ENCODE measurements around the gene ZNF593. TPM values are rescaled to one million over a fixed set of nuclear protein-coding genes. Genes with fewer than 3 reads are reported as not detected.

ZNF593 gene
- total and polyA plus RNA-seq, 10 of the 15 experiments (the other 5 are each of a cell fraction or from before 2014, with no cell fraction given): 7.7 to 156 (median 51.0) TPM

GRCh38 chr1:26190373-26190987, 20.8 kb downstream of the ZNF593 start, which contains the start of gene CATSPER4:
Gene CATSPER4 (plus strand): TSS chr1:26190602. CDS start chr1:26190628, 26 bp downstream.
- Histone ChIP-seq H3K36me3 (ENCODE audit: control insufficient read depth in 2 of 2, insufficient read depth in 2 of 2, low read length in 1 of 2) (no peaks in the 10 kb centered on the region), H3K4me2 (ENCODE audit: control insufficient read depth, insufficient read depth) (no peak within 1 kb of the TSS), H3K27me3 (replicated peaks in 1 of 2; ENCODE audit: control insufficient read depth in 2 of 2, insufficient read depth in 2 of 2, low read length in 1 of 2) (no peaks in the 10 kb centered on the region), H3K27ac (ENCODE audit: control insufficient read depth, insufficient read depth) (no peak within 1 kb of the TSS), H3K9me3 (replicated peaks; ENCODE audit: control insufficient read depth, insufficient read depth, low read length) (no peaks in the 10 kb centered on the region), H4K20me1 (ENCODE audit: control insufficient read depth, insufficient read depth) (no peaks in the 10 kb centered on the region), H3K9ac (ENCODE audit: control insufficient read depth, insufficient read depth, low read length) (no peak within 1 kb of the TSS), H3K4me1 (ENCODE audit: control insufficient read depth, insufficient read depth, low read length) (no peaks in the 10 kb centered on the region), H3K4me3 (no peak within 1 kb of the TSS), H3K79me2 (ENCODE audit: control insufficient read depth, insufficient read depth, low read length) (no peaks in the 10 kb centered on the region), H2AFZ (ENCODE audit: control insufficient read depth, low read depth, low read length) (no peak within 1 kb of the TSS)
- 31% methylated on average over 16 of the region's 16 CpGs for WGBS (ENCODE audit: insufficient coverage, insufficient replicate concordance, low lambda C conversion rate, missing lambda C conversion rate)
- no TSS peak for BruUV-seq (replicated peaks)
- ChIA-PET SMC1A (ENCODE audit: uncharacterized antibody, unreplicated experiment) (no interaction called here), CTCF (interaction anchor here (1.1 to 1.4 kb wide), 4 partner anchors 10 to 45 kb away, joined by 3 read pairs; partner anchors contain the start of gene ZNF593), POLR2A (no interaction called here), RAD21 (ENCODE audit: unreplicated experiment) (no interaction called here)
- FAIRE-seq (no peak), DNase-seq (ENCODE audit: low read depth, low spot score) (no peak), ATAC-seq (no peak; the same call in 2 of the 3 replicates)
- in situ Hi-C loops (cut with MboI): no loop called here
- TF ChIP-seq, protein P1, sequence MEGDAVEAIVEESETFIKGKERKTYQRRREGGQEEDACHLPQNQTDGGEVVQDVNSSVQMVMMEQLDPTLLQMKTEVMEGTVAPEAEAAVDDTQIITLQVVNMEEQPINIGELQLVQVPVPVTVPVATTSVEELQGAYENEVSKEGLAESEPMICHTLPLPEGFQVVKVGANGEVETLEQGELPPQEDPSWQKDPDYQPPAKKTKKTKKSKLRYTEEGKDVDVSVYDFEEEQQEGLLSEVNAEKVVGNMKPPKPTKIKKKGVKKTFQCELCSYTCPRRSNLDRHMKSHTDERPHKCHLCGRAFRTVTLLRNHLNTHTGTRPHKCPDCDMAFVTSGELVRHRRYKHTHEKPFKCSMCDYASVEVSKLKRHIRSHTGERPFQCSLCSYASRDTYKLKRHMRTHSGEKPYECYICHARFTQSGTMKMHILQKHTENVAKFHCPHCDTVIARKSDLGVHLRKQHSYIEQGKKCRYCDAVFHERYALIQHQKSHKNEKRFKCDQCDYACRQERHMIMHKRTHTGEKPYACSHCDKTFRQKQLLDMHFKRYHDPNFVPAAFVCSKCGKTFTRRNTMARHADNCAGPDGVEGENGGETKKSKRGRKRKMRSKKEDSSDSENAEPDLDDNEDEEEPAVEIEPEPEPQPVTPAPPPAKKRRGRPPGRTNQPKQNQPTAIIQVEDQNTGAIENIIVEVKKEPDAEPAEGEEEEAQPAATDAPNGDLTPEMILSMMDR (IDR thresholded peaks at IDR 0.05 in 2 of 3, conservative IDR thresholded peaks at IDR 0.05 in 1 of 3; ENCODE audit: control insufficient read depth in 2 of 3, extremely low read depth in 1 of 3, insufficient read depth in 1 of 3, low read depth in 3 of 3, low read length in 3 of 3): peak in 2 of 3 experiments; percentile 11 to 19; a peak in 1 of 6 replicates
- no peak for TF ChIP-seq MYC (IDR thresholded peaks at IDR 0.05; ENCODE audit: insufficient read depth, insufficient read length, insufficient replicate concordance, low read length, severe bottlenecking)
- intact Hi-C loops (cut with micrococcal nuclease; ENCODE audit: unreplicated experiment): no loop called here

DNA sequence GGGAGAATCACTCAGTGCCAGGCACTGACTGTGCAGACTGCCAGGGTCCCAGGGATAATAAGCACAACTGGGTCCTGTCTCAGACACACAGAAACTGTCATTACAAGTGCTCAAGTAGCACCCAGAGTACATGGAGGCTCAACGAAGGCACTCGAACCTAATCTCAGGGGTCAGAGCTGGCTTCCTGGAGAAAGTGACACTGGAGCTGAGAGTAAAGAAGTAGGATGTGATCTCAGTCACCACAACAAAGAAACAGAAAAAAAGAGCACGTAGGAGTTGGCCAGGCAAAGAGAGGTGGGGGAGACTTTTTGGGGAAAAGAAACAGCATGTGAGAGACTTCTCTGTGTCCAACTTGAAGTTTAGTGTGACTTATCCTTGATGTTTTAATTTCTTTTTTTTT, 22.0 kb downstream of the ZNF593 start:
- ATAC-seq (peak; percentile 61), DNase-seq (ENCODE audit: low read depth, low spot score) (no peak), FAIRE-seq (peak; percentile 75)
- intact Hi-C loops (cut with micrococcal nuclease; ENCODE audit: unreplicated experiment) (no loop called here), in situ Hi-C loops (cut with MboI) (no loop called here)
- POLR2A ChIA-PET: no interaction called here
- Histone ChIP-seq H4K20me1 (ENCODE audit: control insufficient read depth, insufficient read depth) (no peaks in the 10 kb centered on the region), H3K27ac (ENCODE audit: control insufficient read depth, insufficient read depth) (no peak overlapping the region), H3K4me2 (ENCODE audit: control insufficient read depth, insufficient read depth) (no peak overlapping the region), H3K79me2 (ENCODE audit: control insufficient read depth, insufficient read depth, low read length) (no peaks in the 10 kb centered on the region), H3K4me1 (ENCODE audit: control insufficient read depth, insufficient read depth, low read length) (no peaks in the 10 kb centered on the region), H3K9ac (ENCODE audit: control insufficient read depth, insufficient read depth, low read length) (no peak overlapping the region), H3K36me3 (ENCODE audit: control insufficient read depth in 2 of 2, insufficient read depth in 2 of 2, low read length in 1 of 2) (no peaks in the 10 kb centered on the region), H3K4me3 (no peak overlapping the region), H2AFZ (ENCODE audit: control insufficient read depth, low read depth, low read length) (no peak overlapping the region), H3K27me3 (replicated peaks in 1 of 2; ENCODE audit: control insufficient read depth in 2 of 2, insufficient read depth in 2 of 2, low read length in 1 of 2) (no peaks in the 10 kb centered on the region), H3K9me3 (replicated peaks; ENCODE audit: control insufficient read depth, insufficient read depth, low read length) (no peaks in the 10 kb centered on the region)
- RAD21 ChIA-PET (ENCODE audit: unreplicated experiment): no interaction called here
- no peak for TF ChIP-seq MYB (IDR thresholded peaks at IDR 0.05; ENCODE audit: borderline replicate concordance, low read depth, low read length)
- TF ChIP-seq CREM (IDR thresholded peaks at IDR 0.05; ENCODE audit: low read depth): peak; percentile 32; the same call in 1 of the 2 replicates
- peak; percentile 70 for TF ChIP-seq EED (IDR thresholded peaks at IDR 0.05; ENCODE audit: low read depth)
- TF ChIP-seq, protein P2, sequence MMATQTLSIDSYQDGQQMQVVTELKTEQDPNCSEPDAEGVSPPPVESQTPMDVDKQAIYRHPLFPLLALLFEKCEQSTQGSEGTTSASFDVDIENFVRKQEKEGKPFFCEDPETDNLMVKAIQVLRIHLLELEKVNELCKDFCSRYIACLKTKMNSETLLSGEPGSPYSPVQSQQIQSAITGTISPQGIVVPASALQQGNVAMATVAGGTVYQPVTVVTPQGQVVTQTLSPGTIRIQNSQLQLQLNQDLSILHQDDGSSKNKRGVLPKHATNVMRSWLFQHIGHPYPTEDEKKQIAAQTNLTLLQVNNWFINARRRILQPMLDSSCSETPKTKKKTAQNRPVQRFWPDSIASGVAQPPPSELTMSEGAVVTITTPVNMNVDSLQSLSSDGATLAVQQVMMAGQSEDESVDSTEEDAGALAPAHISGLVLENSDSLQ (IDR thresholded peaks at IDR 0.05): no peak
- TF ChIP-seq MTA3 (IDR thresholded peaks at IDR 0.05; ENCODE audit: borderline replicate concordance, low read length): no peak
- peak; percentile 91 for TF ChIP-seq RUNX3 (IDR thresholded peaks at IDR 0.05; ENCODE audit: low read length)
- 0 out of 2 replicates have a peak, but pooled peaks have one; percentile 12 for TF ChIP-seq JUNB (IDR thresholded peaks at IDR 0.05)
- no peak for TF ChIP-seq SMAD1 (IDR thresholded peaks at IDR 0.05; ENCODE audit: low read depth, partially characterized antibody)
- TF ChIP-seq IRF4 (IDR thresholded peaks at IDR 0.05; ENCODE audit: low read depth, low read length): no peak
- TF ChIP-seq CBFB (IDR thresholded peaks at IDR 0.05; ENCODE audit: low read depth): peak; percentile 66
- TF ChIP-seq TCF7 (IDR thresholded peaks at IDR 0.05; ENCODE audit: borderline replicate concordance): peak; percentile 99
- peak; percentile 50; the same call in 1 of the 2 replicates for TF ChIP-seq CREB1 (IDR thresholded peaks at IDR 0.05; ENCODE audit: low read depth)
- no peak for TF ChIP-seq POLR2AphosphoS2 (IDR thresholded peaks at IDR 0.05; ENCODE audit: low read depth, low read length)
- peak; percentile 53; the same call in 1 of the 2 replicates for TF ChIP-seq NFIC (IDR thresholded peaks at IDR 0.05; ENCODE audit: low read depth, low read length)
- CTCF ChIA-PET: no interaction called here
- SMC1A ChIA-PET (ENCODE audit: uncharacterized antibody, unreplicated experiment): no interaction called here
- 0% methylated on average over 3 of the region's 3 CpGs for WGBS (ENCODE audit: insufficient coverage, insufficient replicate concordance, low lambda C conversion rate, missing lambda C conversion rate)
- no TSS peak for BruUV-seq (replicated peaks)
